HG03066 (cell line): ENCODE measurements around the gene LZTS3.
"Not testable (repeated sequence)": the region's sequence is repeated elsewhere in the genome, so short reads cannot be mapped to it uniquely, and the experiment has no call there.

Source experiments
- ATAC-seq: cut with Tn5 transposase; IDR thresholded peaks from one replicate; pipeline ENCODE4 v1.9.1; 2021; ENCODE audit warnings: low read depth; ENCODE audit not compliant: unreplicated experiment

LZTS3 gene

DNA sequence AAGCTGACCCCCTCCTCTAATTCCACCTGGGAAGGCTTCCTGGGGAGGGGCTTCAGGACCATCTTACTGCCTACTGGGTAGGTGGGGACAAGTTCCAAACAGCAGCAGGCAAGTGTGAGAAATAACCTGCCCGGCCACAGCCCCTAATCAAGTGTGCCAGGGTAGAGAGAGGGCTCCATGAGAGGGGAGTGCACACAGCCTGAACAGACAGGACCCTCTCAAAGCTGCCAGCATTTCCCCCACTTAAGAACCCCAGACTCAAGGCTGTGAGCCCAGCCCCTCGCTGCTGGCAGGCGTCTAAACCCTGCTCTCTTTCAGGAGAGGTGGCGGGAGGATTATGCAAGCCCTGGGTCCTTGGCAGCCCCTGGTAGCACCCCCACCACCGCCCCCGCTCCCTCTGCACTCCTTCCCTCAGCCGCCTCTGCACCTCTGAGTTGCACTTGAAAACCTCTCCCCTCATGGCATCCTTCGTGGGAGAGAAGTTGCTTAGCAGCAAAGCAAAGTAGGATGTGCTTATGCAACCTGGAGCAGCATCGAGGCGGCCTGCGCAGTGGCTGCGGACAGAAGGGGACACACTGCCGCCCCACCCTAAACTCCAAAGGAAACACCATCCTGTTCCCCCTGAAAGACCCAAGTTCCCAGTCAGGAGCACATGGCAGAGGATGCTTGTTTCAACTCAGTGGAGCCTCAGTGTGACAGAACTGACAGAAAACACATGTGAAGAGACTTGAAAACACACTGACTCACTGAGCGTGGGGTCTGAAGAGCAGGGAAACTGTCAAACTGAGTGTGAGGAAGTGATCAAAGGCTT is 20.7 kb upstream of the LZTS3 start:
- ATAC-seq = no peak

DNA sequence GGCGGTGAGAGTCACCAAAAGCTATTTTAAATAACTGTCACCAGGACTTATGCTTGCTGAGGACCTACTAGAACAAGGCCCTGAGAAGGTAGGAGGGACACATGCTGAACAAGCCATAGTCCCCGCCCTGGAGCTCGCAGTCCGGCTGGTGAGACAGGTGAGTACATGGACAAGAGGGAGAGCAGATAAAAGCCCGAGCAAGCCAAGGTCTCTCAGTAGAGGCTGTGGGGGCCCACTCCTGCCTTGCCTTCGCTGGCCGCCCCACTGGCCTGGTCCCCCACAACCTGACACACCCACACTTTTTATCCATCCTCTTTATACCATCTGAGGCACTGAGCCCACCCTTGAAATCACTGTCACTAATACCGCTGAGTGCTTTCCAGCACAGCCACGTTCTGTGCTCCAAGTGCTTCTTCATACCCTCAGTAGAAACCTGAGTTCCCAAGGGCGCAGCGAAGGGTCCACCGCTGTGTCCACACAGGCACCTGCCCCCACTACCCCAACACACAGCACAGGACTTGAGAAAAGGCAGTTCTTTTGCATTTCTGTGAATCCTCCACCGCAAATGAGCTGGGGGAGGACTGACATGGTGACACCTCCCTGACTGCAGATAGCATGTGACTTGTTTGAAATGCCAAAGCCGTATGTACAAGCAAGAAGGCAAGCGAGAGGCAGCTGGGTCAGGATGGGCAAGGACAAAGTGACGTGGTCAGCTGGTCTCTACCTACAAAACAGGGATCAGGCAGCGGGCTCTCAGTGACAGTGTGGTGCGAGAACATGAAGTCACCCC is 19.1 kb upstream of the LZTS3 start:
- ATAC-seq = no peak

DNA sequence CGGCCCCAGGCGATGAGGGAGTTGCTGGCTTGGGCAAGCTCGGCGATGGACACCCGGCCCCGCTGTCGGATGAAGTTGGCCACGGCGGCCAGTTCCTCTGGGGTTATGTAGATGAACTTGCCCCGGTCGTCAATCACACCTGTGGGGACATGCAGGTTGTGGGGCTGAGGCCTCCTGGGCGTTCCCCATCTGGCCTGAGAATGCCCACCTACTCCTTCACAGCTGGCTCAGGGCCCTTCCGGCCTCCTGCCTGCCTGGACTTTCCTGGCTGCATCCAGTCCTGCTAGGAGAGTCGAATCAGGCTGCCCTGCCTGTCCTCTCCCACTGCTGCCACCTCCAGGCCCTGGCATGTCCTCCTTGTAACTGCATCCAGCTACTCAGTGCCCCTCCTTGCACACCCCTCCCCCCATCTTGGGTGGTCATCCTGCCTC is 17.3 kb upstream of the LZTS3 start:
- ATAC-seq = no peak

DNA sequence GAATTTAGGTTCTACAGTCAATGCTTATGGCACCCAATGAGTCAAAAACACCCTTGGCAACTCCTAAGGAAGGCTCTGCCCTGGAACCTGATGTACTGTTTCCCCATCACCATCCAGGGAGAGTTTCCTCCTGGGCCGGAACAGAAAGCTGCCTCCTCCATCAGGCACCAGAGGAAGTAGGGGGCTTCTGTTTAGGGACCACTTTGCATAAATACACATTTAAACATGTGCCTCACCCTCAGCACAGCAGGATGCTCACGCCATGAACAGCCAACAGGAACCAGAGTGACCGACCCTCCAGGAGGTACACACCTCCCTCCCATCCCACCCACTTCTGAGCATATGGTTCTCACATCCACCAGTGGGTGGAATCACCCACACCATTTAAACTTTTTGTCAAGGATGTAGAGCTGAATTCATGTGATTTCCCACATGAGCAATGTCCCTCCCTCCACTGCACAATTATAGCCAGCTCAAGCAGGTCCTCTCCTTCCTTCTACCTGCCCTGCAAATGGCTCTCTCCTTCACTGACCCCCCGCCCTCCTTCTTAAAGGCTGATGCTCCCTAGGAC is 16.3 kb upstream of the LZTS3 start:
- no peak for ATAC-seq

DNA sequence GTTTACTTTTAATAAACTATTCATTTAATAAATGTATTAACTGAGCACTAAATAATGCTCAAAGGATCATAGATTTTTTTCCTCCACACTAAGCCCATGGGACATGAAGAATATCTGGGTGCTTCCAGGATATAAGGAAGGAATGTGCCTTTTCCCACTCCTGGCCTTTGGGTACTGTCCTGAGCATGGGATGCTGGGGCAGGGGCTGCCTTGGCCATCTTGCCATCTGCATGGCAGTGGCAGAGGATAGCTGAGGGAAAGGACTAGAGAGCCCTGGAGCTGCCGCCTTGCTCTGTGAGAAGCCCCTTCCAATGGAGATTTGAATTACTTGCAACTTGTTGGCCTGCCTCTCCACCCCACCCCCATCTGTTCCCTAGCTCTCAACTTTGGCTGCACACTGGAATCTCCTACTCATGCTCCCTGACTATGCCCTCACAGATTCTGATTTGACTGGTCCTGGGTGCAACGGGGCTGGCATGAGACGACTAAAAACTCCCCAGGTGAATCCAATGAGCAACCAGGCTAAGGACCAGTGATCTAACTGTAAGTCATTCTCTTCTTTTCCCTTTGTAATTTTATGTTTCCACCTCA is 15.6 kb upstream of the LZTS3 start:
- no peak for ATAC-seq

DNA sequence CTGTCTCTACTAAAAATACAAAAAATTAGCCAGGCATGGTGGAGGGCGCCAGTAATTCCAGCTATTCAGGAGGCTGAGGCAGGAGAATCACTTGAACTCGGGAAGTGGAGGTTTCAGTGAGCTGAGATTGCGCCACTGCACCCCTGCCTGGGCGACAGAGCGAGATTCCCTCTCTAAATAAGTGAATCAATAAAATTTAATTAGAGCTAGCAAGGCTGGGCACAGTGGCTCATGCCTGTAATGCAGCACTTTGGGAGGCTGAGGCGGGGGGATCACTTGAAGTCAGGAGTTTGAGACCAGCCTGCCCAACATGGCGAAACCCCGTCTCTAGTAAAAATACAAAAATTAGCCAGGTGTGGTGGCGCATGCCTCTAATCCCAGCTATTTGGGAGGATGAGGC is 14.5 kb upstream of the LZTS3 start:
- not testable (repeated sequence) for ATAC-seq

DNA sequence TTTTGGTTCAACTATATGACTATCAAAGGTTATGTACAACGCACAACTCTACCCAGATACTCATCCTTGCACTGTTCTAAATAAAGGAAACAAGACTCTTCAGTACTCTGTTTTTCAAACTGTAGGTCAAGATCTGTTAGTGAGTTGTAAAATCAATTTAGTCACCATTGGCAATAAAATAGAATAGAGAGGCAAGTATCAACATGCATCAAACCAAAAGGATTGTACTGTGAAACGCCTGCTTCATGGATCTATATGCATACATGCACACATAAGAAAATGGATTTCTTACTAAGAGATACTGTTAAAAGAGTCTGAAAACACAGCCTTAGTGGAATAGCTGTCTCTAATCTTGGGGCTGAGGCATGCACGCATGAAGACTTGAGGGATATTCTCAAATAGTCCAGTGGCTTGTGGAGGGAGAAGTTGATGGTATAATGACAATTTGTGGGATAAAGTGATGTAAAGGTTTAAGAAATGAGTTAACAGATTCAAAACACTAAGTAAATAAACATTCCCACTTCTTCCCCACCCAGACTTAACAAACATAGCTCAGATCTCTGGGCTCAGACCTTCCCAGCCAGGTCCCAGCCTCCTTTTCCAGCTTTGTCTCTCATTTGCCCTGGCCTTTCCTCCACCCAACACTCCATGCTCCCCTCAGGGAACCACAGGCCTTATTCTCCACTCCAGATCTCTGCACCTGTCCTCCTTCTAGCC is 10.7 kb upstream of the LZTS3 start:
- ATAC-seq = no peak

DNA sequence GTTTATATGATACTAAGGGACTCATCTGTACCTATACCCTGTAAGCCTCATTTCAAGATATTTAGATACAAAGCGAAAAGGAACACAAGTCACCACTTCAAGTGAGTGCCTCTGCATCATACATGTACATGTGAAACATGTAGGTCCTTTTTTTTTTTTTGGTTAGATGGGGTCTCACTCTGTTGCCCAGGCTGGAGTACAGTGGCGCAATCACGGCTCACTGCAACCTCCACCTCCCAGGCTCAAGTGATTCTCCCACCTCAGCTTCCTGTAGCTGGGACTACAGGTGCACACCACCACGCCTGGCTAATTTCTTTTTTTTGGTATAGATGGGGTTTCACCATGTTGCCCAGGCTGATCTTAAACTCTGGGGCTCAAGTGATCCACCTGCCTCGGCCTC is 9.1 kb upstream of the LZTS3 start:
- not testable (repeated sequence) for ATAC-seq

DNA sequence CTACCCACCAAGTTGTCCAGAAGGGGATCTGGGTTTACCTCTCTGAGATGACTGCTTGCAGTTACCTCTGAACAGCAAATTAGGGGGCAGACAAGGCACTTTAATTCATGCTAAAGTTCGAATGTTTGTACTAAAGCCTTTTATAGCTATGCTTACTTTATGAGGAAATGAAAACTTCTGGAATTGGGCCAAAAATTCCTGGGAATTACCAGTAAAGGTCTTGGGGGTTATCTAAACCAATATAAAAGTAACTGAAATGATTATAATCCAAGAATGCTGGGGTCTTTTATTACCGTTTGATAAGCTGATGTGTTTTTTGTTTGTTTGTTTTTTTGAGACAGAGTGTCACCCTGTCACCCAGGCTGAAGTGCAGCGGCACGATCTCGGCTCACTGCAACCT is 7.9 kb upstream of the LZTS3 start:
- no peak for ATAC-seq

DNA sequence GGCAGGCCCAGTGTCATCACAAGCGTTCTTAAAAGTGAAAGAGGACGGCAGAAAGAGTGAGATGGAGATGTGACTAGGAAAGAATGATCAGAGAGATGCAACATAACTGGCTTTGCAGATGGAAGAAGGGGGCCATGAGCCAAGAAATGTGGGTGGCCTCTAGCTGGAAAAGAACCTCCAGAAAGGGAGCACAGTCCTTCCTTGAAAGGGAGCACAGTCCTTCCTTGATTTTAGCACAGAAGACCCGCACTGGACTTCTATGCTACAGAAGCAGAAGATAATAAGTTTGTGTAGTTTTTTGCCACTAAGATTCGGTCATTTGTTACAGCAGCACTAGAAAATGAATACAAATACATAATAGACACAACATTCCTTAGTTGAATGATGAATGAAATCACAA is 7.0 kb upstream of the LZTS3 start:
- ATAC-seq = no peak

DNA sequence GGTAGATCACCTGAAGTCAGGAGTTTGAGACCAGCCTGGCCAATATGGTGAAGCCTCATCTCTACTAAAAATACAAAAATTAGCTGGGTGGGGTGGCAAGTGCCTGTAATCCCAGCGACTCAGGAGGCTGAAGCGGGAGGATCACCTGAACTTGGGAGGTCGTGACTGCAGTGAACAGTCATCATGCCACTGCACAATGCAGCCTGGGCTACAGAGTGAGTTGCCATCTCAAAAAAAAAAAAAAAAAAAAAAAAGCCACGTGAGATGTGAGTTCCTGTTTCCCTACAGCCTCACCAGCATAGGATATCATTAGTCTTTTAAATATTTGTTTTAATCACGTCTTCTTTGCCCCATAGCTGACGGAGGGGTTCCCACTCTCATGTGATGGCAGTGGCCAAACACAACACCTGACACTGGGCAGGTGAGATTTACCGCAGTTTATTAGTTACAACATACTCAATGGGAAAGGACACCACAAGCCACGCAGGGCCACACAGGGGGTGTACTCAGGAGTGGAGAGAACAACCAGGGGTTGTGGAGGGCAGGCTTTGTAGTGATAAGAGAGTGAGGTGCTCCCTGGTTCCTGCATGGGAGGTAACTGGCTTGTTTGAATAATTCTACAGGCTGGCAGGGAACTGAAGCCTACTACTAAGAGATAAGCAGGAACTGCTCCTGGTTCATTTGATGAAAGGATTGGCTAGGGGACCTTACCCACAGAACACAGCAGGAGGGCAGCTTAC is 4.6 kb upstream of the LZTS3 start:
- no peak for ATAC-seq

DNA sequence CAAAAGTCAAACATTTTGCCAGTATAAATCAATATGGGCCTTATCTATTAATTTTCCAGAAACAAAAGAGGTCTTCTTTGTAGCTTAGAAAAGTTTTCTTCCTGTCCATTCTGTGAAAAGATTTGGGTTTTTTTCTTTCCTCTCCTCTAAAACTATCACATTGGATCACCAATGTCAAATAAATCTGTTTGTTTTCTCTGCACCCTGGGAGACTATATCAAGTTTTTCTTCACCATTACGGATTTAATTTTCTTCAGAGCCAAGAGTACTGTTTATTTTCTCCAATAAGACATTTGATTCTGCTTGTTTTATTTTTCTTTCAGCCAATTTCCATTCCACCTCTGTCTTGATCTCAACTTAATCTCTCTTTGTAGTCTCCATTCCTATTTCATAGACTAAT is 1.9 kb upstream of the LZTS3 start:
- ATAC-seq = no peak

DNA sequence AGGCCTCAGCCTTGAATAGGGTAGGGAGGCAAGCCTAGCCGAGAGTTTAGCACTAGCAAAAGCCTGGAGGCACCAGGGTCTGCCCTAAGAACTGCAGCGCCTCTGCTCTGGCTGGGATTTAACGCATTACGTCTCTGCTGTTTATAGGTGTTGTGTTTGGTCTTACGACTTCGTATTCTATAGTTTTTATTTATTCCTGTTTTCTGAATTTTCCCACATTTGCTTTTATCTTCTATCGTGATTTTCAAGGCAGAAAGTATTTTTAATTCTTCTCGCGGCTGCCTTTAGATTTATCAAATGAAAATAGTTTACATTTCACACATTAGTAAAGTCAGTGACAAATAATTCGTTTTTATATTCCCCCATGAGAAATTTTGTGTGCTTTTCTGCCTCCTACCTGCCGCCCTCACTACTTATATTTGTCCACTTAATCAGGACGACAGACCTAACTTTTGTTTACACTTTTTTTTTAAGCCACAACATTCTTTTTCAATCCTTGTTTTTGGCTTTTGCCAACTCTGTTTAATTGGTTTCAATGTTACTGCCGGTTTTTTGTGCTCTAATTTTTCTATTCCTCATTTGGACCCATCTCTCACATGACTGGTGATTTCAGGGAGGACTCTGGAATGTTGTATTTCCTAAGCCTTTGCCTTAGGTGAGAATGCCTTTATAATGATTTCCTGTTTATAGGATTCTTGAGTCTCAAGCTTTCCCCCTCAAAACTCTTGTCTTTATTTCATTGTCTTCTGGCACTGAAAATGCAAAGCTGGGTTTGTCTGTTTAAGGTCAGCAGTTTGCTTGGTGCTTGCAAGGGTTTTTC is 1.3 kb upstream of the LZTS3 start:
- ATAC-seq = no peak

DNA sequence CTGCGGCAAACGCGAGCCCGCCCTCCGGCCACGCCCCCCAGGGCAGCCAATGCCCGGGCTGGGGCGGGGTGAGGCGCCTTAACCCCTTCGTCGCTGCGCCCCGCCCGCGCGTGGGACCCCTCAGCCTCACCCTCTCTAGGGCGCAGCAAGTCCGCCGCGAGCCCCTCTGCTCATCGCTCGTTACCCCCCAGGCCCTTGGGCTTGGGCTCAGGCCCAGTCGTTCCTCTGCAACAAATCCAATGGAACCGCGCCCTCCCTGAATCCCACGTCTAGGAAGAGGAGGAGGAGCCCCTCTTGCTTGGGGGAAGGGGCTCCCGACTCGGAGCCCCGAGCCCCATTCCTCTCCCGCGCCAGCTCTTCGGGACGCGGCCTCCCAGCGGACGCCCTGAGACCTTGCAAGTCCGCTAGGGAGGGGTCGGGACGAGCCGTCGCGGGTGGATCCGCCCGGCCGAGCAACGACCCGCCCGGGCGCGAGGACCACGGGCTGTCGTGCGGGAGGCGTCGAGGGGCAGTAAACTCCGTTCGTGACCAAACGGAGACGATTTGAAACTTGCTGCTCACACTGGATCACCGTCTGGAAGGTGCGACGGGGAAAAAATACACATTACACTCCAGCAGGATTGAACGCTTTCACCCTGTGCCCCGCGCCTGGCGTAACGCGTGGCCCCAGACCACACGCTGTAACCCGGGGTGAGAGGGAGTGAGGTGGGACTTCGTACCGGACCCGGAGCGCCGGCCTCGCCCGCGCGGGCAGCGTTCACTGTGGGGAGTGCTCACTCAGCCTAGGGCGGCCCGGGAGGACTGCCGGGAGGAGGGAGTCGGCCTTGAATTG is 477 bp upstream of the LZTS3 start:
- ATAC-seq = peak; percentile 81

DNA sequence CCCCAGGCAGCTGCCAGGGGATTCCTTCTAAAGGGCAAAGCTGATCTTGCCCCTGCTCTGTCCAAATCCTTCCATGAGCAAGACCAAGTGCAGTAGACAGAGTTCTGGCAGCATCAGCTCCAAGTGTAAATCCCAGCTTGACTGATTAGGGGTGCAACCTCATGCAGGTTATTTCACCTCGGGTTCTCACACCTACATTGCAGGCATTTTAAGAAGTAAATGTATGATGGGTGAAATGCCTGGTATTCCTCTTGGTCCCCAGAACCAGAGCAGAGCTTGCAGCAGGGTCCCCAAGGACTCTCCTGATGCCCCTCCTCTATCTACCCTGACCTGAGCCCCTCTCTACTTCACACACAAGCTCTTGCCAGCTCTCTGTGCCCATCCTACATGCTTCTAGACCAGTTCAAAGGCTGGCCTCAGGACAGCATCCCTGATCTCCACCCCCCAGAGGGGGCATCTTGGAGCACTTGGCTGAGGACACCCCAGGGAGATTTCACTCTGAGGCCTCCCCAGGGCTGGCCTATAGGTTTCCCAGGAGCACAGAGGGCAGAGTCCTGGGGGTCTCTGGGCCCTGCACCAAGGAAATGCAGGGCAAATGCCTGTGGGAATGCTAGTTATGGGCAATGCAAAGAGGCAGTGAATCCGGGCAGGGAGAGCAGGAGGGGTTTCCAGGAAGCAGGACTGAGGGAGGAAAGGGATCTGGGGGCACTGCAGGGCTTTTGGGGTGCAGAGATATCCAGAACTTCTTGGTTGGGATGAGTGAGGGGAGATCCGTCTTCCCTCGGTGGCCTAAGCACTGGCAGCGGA is 1.0 kb downstream of the LZTS3 start:
- no peak for ATAC-seq

DNA sequence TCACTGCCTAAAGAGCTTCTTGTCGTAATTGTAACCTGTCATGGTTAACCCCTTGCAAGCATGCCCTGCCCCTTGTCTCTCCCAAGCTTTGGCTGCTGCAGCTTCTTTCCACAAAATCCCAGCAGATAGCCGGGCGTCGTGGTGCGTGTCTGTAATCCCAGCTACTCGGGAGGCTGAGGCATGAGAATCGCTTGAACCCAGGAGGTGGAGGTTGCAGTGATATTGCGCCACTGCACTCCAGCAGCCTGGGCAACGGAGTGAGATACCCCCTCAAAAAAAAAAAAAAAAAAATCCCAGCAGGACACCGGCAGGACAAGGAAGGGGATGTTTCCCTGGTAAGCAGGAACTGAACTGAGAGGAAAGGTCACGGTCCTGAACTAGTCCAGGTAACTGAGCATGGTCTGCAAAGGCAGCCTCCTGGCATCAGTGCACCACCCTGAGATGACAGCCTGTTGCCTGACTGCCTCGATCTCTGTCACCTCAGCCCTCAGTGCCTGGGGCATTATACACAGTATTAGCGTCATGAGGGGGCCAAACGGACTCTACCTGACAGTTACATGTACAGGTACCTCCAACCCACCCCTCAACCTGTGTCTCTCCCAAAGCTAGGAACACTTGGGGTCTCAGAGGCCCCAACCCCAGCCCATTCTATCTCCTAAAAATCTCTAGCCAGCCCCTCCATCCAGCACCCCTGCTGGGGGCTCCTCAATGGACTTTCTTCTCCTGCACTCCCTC is 1.8 kb downstream of the LZTS3 start:
- ATAC-seq = no peak
